HG03064 (cell line): ENCODE data around the gene DSEL.

ENCODE experiments used
- ATAC-seq: cut with Tn5 transposase; IDR thresholded peaks from one replicate; pipeline ENCODE4 v1.9.1; 2021; ENCODE audit warnings: low read depth; ENCODE audit not compliant: unreplicated experiment

The DSEL gene

DNA sequence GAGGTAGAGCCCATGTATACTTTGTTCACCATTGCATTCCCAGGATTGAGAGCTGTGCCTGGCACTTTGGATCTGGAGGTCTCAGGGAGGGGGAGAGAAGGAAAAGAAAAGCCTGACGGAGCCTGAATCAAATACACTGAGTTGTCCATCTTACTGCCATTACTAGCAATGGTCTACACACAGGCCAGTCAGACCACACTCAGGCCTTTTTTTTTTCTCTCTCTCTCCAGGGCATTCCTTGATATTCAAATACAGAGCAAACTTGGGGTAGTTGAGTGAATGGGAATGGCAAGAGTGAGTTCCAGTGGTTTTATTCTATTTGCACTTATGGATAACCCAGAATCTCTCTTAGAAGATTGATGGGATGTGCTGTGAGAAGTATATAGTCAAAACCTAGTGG lies 11.8 kb downstream of the DSEL start:
- ATAC-seq, result no peak

DNA sequence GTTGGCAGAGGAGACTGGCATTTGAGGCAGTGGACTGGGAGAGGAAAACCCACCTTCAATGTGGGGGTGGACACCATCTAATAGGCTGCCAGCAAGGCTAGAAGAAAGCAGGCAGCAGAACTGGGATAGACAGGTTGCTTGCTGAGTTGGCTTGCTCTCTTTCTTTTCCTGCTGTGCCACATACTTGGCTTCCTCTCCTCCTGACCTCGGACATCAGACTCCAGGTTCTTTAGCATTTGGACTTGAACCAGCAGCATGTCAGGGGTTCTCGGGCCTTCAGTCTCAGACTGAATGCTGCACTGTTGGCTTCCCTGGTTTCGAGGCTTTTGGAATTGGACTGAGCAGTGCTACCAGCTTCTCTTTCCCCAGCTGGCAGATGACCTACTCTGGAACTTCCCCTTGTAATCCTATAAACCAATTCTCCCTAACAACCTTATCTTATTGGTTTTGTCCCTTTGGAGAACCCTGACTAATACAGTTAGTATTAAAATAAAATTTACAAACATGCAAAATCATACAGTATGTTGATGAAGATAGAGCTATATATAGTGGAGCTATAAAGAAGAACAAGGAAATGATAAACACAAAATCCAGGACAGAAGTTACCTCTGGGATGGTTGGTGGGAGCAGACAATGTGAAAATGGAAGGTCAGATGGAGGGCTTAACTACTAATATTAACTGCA lies 15.9 kb downstream of the DSEL start:
- no peak for ATAC-seq

DNA sequence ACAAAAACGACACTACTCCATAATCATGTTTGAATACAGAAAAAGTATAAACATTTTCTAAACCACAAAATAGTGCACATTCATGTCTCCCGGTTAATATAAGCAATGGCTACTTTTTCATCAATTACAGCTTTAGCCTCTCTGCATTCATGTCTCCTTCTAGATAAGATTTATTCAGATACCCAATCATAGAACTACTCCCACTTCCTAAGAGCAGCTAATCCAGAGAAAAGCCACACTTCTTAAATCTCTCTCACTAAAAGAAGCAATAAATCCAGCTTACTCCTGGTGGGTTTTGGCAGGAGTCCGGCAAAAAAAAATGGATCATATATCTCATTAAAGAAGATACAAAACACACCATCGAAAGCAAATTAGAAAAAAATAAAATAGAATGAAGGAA lies 20.1 kb downstream of the DSEL start:
- no peak for ATAC-seq

DNA sequence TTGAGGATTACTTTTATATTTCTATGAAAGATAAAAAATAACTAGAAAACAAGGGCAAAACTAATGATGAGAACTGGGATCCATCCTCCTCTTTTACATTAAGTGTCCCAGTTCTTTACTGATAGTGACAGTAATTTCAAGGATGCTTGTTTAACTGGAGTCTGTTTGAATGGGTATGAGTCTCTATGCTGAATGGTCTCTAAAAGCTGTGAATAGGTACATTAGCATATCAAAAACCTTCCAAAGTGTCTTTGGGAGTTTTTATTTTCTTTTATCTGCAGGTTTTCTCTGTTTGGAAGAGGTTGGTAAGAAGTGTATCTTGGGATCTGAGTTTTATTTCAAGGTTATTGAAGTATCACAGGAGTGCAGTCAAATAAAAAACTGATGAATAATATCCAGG lies 30.0 kb downstream of the DSEL start:
- ATAC-seq, result no peak

DNA sequence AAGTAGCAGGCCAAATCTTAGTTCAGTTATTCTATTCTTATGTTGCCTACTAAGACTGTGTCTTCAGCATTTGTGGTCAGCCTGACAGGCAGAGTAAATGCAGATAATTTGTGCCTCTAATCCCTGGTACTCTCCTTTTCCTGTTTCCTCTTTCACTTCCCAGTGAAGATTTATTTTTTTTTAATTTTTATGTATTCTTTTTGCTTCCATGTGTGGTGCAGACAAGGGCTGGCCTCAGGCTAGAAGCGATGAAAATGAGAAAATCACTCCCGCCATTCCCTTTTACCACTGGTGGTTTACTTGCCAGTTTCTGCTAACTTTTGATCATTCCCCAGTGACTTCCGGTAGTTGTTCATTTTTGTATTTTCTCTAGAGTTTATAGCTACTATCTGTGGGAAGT lies 30.9 kb downstream of the DSEL start:
- no peak for ATAC-seq

DNA sequence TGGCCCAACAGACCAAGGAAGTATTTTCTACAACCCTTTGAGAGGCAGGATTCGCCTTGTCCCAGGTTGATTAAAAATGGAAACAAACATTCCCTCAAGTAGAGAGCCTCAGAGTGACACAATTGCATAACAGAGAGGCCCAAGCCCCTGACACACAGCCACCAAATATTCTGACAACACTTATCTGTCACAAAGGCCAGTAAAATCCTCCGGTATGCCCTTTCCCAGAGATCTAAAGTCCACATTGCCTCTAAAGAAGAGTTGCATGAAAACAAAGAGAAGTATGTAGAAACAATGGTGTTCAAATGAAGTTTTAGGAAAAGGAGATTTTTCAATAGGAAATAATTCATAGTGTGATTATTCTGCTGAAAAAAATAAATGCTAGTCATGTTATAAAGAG lies 32.1 kb downstream of the DSEL start:
- ATAC-seq, result no peak

DNA sequence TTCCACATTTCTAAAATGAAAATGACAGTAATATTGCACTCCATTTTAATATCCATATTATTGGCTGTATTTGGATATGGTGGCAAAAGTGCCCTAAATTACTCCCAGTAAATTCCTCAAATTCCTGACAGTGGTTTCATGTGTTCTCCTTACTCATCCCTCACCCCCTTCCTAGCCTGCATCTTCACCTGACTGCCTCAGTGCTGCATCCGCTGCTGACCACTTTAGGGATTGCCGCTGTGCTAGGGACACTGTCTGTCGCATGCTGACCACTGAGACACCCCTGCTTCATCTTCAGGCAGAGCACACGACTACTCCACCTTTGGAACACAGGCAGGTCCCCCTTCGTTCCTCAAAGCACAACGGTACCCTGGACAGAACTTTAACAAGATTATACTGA lies 32.6 kb downstream of the DSEL start:
- ATAC-seq, result no peak

DNA sequence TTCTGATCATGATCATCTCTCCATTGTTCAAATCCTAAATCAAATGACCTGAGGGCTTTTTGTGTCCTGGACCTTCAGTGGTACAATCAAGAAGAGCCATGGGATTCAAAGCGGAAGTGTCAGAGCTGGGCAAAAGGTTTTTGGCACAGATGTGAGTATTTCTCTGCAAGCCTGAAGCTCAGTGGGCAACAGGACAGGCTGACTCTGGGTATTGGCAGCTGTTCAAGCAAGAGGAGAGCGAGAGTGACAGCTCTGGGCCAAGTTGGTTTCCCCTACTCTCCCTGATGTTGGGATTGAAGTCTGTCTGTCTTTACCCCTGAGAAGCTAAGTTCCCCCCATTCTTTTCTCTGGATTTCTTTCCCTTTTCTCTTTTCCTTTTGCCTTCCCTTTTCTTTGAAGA lies 33.3 kb downstream of the DSEL start:
- ATAC-seq, result no peak

DNA sequence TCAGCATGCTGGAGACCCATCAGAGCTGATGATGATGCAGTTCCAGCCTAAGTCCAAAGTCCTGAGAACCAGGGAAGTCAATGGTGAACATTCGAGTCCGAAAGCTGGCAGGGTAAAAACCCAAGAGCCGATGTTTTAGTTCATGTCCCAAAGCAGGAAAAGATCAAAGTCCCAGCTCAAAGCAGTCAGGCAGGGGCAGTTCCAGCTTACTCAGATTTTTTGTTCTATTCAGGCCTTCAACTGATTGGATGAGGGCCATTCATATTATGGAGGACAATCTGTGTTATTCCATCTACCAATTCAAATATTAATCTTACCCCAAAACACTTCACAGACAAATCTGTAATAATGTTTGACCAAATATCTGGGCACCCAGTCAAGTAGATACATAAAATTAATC lies 38.3 kb downstream of the DSEL start:
- ATAC-seq, result no peak

DNA sequence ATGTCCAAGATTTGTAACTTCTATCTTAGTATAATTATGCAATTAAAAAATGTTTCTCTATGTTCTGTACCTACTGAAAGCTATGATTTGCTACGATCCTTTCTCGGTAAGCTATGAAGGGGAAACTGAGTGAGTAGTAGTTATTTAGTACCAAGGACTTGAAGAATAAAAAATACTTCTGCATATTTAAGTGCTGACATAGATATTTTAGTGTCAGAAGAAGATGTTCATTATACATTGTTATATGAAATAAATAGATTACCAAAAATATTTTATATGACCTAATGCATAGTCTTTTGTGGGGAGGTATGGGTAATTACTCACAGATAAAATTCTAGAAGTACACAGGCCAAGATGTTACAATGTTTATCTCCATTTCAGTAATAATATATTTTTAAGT lies 39.0 kb downstream of the DSEL start:
- ATAC-seq, result no peak

DNA sequence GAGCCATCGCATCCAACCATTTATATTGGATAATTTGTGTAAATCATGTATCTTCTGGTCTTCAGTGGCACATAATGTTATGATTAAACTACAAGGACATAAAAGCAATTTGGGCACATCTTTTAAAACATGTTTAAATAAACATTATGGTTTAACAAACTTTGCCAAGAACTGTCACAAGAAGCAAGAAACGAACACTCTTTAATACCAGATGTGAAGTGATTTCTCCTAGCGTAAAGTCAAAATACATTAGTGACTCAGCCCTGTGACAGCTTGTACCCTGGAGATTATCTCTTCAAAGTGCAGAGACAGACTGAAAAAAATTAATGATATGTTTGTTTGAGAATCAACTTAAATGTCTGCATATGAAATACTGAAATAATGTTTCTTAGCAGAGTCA lies 39.9 kb downstream of the DSEL start:
- no peak for ATAC-seq

DNA sequence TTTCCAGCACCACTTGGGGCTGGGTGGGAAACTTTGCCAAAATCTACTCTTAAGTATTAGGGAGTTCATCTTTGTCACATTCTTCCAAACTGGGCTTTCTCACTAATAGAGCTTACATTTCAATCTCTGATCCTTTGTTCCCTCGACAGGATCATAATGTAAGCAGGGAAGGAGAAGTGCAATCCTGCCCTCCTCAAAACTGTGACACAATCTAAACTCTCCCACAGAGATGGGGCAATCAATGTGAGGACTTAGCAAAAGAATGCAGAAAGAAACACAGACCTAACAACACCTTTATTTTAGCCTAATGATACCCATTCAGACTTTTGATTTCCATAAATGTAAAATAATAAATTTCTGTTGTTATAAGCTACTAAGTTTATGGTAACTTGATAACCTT lies 40.8 kb downstream of the DSEL start:
- no peak for ATAC-seq

DNA sequence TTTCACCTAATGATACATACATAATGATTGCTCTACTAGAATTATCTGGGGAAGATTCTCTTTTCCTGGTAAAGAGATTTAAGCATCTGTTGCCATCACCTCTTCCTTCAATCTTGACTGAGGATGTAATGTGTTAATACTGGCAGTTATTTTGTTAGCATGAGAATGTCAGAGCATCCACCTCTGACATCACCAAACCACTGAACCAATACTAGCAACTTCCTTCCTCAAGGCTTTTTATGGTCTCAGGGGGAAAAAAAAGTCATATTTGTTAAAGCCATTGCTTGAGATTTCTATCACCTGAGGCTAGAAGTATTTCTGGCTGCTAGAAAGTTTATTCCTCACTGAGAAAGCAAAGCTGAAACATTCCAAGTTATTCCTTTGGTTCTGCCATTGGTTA lies 48.5 kb downstream of the DSEL start:
- ATAC-seq, result no peak

DNA sequence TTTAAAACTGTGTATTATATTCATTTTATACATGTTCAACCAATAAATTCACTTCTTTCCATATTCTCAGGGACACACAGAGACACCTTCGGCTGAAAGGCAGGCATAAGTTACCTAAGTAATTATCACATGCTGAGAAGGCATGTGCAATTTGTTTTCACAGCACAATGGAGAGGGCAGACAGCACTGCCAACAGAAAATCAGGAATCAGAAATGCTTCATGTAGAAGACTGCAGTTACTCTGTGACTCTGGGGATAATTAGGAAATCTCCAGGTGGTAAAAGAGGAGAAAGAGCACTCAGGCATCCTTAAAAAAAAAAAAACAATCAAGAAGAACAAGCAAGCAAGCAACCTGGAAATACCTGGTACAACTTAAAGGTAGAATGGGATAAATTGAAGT lies 49.3 kb downstream of the DSEL start:
- ATAC-seq, result no peak

DNA sequence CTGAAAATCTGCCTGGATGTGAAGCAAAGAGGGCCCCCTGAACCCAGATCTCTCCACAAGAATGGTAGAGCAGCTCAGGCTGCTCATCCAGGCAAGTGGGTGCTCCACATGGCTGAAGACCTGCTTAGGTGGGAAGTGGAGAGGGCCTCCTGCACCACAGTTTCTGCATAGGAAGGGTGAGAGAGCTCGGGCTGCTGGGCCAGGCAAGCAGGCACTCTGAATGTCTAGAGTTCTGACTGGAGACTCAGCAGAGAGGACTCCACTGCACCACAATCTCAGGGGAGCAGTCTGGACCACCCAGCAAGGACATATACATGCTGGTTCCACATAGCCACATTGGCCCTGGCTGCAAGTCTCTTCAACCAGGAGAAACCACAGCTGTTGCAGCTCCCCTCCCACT lies 52.0 kb downstream of the DSEL start:
- ATAC-seq, result no peak

DNA sequence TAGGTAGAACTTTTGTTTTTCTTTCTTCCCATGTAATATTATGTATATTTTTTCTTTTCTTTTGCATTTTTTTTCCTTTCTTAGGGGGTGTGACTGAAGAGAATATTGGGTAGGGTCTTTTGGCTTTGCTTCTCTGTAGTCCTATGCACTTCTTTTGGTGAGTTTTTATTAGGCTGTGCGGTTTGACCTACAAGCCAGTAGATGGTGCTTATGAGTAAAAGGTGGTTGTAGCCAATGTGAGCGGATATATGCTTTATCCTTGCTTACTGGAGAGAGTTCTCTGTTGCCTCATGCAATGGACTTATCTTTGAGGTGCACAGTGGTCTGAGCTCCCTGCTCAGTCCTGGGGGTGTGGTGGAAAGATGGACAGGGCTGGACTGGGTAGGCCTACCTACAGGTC lies 52.7 kb downstream of the DSEL start:
- ATAC-seq, result no peak

DNA sequence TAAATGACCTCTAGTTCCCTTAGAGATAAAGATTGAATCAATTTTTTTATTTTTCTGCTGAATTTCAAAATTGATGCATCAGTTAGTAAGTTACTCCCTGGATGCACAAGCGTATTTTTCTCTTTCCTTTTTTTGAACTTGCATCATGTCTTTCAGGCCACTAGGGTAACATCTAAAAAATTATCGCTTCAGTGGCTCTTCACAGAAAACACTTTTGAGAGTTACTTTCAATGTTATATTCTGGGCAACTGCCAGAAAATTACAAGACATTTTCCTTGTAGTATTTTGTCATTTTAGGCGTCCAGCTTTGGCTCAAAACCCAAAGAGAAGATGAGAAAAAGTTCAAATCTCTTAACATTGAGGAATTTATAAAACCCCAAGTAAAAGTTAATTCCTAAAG lies 59.8 kb downstream of the DSEL start:
- no peak for ATAC-seq
